ENCODE results near the gene LRRC25.

DNA sequence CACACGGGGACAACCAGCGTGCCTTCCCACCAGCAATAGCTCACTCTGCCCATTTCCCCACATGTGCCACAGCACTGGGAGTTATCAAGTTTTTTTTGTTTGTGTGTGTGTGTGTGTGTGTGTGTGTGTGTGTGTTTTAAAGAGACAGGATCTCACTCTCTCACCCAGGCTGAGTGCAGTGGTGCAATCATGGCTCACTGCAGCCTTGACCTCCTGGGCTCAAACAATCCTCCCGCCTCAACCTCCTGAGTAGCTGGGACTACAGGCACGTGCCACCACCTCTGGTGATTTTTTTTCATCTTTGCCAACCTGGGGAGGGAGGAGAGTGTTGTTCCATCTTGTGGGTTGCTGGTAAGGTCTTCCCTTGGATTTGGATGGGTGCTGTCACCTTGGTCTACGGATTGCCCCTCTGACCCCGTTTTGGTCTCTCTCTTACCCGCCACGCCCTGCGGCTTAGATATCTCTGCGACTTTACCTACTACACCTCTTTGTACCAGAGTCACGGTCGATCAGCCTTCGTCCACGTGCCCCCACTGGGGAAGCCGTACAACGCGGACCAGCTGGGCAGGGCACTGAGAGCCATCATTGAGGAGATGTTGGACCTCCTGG is 34.4 kb downstream of the LRRC25 start:
- TF ChIP-seq TAF1 (IDR thresholded peaks at IDR 0.05; ENCODE audit: borderline replicate concordance, insufficient read depth, low read length) (no peak), SIN3A (IDR thresholded peaks at IDR 0.05; ENCODE audit: borderline replicate concordance, insufficient read depth, low read length) (no peak), POLR2AphosphoS5 (IDR thresholded peaks at IDR 0.05; ENCODE audit: low read depth, low read length) (no peak), FOXP2 (optimal IDR thresholded peaks at IDR 0.05; ENCODE audit: borderline replicate concordance, extremely low read depth, extremely low read length, insufficient read depth) (no peak)
- TF ChIP-seq, protein P1, sequence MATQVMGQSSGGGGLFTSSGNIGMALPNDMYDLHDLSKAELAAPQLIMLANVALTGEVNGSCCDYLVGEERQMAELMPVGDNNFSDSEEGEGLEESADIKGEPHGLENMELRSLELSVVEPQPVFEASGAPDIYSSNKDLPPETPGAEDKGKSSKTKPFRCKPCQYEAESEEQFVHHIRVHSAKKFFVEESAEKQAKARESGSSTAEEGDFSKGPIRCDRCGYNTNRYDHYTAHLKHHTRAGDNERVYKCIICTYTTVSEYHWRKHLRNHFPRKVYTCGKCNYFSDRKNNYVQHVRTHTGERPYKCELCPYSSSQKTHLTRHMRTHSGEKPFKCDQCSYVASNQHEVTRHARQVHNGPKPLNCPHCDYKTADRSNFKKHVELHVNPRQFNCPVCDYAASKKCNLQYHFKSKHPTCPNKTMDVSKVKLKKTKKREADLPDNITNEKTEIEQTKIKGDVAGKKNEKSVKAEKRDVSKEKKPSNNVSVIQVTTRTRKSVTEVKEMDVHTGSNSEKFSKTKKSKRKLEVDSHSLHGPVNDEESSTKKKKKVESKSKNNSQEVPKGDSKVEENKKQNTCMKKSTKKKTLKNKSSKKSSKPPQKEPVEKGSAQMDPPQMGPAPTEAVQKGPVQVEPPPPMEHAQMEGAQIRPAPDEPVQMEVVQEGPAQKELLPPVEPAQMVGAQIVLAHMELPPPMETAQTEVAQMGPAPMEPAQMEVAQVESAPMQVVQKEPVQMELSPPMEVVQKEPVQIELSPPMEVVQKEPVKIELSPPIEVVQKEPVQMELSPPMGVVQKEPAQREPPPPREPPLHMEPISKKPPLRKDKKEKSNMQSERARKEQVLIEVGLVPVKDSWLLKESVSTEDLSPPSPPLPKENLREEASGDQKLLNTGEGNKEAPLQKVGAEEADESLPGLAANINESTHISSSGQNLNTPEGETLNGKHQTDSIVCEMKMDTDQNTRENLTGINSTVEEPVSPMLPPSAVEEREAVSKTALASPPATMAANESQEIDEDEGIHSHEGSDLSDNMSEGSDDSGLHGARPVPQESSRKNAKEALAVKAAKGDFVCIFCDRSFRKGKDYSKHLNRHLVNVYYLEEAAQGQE (IDR thresholded peaks at IDR 0.05; ENCODE audit: insufficient read depth in 1 of 2, low read depth in 2 of 2, low read length in 2 of 2): no peak

Data from PFSK-1 (cell line).